Kidney capillary endothelial cell (primary cell): ENCODE data around the gene HERC4.
"Not testable (repeated sequence)": the region's sequence is repeated elsewhere in the genome, so short reads cannot be mapped to it uniquely, and the experiment has no call there.

ENCODE experiments used
- DNase-seq: peaks from one replicate; pipeline ENCODE4 v3.0.0-alpha.2; 2018; ENCODE audit warnings: low spot score

HERC4 gene

GRCh38 chr10:68090586-68090985 is 15.5 kb upstream of the HERC4 start:
- no peak for DNase-seq

DNA sequence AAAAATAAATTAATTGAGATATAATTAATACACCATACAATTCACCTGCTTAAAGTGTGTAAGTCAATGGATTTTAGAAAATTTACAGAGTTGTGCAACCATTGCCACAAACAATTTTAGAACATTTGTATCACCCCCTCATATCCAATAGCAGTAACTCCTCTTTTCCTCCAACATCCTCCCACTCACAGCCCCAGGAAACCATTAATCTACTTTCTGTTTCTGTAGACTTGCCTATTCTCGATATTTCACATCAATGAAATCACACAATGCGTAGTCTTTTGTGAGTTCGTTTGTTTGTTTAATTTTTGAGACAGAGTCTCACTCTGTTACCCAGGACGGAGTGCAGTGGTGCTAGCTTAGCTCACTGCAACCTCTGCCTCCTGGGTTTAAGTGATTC is 13.7 kb upstream of the HERC4 start:
- DNase-seq, result no peak

GRCh38 chr10:68087685-68088401 is 12.8 kb upstream of the HERC4 start:
- no peak for DNase-seq

DNA sequence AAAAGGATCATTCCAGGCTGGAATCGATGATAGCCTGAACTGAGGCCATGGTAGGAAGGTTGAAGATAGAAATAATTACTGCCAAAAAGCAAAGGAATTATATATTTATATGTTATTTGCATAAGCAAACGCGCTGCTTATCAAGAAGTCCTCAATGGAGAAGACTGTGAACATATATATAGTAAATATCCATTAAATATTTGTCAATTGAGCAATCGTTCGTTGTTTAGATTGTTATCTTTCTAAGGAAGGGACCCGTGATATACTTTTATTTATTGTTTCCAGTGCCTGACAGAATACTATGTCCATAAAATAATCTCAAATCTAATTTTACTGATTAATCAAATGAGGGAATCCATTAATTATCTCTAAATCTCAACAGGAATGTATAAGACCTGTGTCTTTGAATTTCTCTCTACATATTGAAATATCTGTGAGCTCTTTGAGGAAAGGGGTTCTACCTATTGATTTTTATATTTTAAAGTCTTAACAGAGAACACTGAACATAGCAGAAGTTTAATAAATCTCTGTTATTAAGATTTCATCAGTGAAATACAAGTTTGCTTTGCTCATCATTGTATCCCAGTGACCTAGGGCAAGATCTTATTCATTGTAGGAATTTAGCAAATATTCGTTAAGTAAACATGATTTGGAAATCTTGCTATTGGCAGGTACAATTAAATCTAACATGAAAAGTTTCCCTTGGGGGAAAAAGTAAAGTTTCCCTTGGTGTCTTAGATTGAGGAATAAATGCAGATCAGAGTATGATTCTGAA is 12.0 kb upstream of the HERC4 start:
- no peak for DNase-seq

GRCh38 chr10:68086011-68086410 is 10.9 kb upstream of the HERC4 start:
- no peak for DNase-seq

- no peak for DNase-seq
Measured at GRCh38 chr10:68084469-68084868, 9.4 kb upstream of the HERC4 start.

DNA sequence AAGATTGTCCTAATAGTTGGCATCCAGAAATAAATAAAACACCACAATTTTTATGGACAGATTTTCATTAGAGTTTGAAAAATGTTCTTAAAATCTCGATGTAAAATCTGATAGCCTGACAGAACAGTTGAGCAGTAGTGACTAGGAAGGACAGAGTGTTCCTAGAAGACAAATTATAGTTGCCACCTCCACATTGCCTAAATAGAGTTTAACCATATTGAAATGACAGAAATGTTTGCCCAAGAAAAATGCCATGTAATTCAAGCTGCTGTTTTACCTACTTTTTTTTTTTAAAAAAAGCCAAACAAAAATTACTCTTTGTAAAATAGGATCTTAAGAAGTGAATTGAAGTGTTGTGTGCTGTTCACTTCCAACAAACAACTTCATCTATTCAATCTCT is 8.9 kb upstream of the HERC4 start:
- DNase-seq, result no peak

DNA sequence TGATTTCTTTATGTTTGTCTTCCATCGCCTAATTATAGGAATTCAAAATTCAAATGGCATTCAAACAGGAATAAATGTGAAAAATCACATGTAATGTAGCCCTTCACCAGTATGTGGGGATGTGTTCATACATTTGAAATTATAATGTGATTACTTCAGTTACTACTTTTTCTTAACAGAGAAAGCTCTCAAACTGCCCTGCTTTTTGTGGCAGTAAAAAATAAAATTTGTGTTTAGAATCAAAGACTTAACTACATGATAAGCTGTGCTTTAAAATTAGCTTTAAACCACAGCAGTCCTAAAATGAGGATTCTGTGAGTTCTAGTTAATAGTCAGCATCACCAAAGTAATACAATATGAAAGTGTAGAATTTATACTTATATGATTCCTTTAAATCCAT is 7.8 kb upstream of the HERC4 start:
- peak; percentile 39 for DNase-seq

GRCh38 chr10:68081916-68082315 is 6.8 kb upstream of the HERC4 start:
- no peak for DNase-seq

GRCh38 chr10:68080853-68081431 is 5.9 kb upstream of the HERC4 start:
- no peak for DNase-seq

DNA sequence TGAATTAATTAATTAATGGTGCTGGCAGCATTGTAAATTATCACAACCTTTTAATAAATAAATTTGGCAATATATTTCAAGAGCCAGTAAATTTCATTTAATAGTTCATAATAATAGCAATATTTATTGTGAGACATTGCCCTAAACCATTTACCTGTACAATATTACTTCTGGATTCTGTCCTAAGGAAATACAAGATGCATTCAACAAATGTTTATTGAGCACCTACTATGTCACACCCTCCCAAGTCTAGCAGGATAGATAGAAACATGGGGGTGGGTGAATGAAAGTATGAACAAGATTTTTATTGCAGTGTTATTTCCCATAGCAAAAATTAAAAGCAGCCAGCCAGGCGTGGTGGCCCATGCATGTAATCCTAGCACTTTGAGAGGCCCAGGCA is 4.4 kb upstream of the HERC4 start:
- DNase-seq, result no peak

DNA sequence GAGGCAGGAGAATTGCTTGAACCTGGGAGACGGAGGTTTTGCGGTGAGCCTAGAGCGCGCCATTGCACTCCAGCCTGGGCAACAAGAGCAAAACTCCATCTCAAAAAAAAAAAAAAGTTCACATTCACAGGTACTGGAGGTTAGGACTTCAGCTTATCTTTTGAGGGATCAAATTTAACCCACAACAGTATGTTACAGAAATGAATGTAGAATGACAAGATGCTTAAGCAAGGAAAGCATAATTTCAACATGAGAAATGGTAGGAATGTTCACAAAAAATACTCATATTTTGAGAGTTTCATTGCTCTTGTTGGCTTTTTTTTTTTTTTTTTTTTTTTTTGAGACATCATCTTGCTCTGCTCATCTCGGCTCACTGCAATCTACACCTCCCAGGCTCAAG is 1.9 kb upstream of the HERC4 start:
- DNase-seq, result no peak

- DNase-seq, result not testable (repeated sequence)
Measured at GRCh38 chr10:68076081-68076480, 998 bp upstream of the HERC4 start.

DNA sequence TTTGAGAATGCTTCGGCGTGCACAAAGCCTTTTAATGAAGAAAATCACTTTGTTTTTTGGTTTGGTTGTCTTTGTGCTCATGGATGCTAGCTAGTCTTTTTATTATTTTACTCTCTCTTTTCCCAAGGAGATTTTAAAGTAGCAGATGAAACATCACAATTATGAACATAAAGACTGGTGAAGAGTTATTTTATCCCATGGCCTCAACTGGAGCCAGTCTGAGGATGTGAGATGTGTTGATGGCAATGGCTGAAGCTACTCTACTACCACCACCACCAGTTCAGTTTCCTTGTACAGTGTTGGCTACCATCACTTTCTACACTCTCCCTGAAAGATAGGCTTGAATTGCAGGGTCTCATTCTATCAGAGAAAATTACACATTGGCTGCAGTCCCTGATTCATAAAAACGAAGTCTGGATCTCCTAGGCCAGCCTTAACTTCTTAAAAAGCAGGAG is 494 bp upstream of the HERC4 start:
- no peak for DNase-seq

DNA sequence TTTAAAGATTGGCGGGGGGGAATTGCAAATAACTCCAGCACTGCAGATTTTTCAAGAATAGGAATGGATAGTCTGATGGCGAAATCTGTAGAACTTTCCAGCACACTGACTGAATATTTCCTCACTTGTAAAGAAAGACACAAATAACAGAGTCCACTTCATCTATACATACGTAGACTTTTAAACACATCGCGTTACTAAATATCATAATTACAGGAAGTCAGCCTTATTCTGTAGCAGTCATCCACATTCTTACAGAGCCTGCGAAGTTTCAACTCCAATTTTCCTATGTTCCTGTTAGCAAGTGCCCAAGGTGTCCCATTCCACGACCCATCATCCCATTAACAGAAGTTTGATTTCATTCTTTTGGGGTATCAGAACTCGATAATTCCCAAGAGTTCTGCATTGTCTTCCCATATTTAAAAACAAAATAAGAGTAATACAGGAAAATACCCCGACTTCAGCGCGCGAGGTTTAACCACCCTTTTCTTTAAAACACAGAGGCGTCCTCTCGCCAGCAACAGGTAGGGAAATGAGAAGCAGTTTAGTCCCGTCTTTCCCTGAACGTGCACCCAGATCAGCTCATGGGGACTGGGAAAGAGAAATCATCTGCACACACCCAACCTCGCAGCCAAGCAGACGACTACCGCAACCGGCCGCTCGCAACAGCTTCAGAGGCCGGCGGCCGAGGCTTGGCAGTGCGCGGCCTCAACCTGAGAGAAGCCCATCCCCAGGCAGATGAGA is 880 bp downstream of the HERC4 start:
- peak; percentile 48 for DNase-seq

DNA sequence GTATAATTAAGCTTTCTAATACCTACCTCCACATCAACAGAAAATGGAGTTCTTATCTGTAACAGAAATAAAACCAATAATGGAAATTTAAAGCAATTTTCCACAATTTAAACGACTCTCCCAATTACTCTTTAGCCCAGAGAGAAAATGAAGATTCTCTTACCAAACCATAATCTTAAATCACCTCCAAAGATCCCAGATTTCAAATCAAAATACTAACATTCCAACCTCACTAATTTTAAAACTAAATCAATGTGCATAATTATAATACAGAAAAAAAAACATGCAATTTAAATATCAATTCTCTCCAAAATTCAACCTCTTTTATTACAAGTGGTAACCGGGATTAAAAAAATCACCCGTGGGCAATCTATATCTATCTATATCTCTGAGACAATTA is 1.5 kb downstream of the HERC4 start:
- DNase-seq, result no peak

- no peak for DNase-seq
Measured at GRCh38 chr10:68067508-68067907, 7.6 kb downstream of the HERC4 start.

DNA sequence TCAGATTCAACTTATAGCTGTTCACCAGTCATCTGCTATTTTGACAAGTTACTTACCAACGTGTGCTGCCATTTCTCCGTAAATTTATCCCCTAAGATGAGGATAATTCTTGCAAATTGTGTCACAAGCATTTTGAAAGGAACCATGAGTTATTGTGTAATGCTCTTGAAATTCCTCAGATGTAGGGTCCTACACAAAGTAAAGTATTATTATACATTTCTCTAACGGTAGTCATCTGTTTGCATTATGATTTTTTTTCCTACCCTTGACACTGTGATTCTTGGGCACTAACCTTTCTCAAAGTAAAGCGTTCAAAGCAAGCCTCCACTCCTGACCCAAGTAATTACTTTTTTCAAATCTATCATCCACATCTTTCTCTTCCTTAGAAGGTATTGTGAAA is 8.1 kb downstream of the HERC4 start:
- DNase-seq, result no peak

DNA sequence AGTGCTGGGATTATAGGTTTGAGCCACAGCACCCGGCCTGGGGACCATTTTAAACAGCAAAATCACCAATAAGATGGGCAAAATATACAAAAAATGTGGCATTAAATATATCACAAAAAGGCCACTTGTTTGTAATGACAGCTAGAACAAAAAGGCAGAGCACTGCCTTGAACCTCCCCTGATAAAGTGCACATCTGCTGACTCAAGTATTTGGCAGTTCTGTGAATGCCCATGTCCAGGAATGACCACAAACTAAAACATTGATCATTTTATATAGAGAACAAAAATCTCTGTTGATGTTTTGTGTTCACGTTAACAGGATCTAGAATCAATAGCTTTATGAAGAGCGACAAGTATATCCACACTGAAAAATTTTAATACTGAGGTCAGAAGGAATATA is 21.5 kb downstream of the HERC4 start:
- no peak for DNase-seq

DNA sequence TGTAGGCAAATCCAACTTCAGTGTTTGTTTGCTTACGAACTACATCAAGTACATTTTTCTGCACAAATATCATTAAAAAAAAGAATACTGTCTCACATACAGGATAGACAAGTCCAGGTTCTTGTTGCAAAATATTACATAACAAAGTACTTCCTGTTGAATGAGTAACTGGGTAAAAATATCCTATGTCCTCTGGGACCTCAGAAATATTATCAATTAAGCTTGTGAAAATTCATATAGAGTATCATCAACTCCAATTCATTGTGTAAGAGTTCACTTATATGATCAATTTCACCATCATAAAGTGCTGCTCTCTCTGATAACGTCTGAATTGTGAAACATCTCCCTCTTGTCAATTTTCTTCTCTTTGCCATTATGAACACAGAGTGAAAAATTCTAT is 22.6 kb downstream of the HERC4 start:
- no peak for DNase-seq

- DNase-seq, result no peak
Measured at GRCh38 chr10:68049289-68050078, 25.6 kb downstream of the HERC4 start.
